Uterus (tissue), 2 donors: ENCODE measurements around the gene NOX4.
"Not testable (repeated sequence)": the region's sequence is repeated elsewhere in the genome, so short reads cannot be mapped to it uniquely, and the experiment has no call there.

ENCODE experiments used
- CTCF ChIP-seq, 4 experiments: fragments of 200-600 bp in 2 of 4; fragments of 450-650 bp in 2 of 4; sonication (generic) in 2 of 4; IDR thresholded peaks; one replicate each; pipeline ENCODE4 v1.5.1; 2016 to 2019; ENCODE audit warnings: antibody characterized with exemption in 4 of 4, mild to moderate bottlenecking in 2 of 4, moderate library complexity in 1 of 4
- POLR2A ChIP-seq, 2 donors: fragments of 450-650 bp; IDR thresholded peaks; one replicate each; pipeline ENCODE4 v1.6.1; 2016; ENCODE audit warnings: antibody characterized with exemption in 2 of 2, mild to moderate bottlenecking in 1 of 2, moderate library complexity in 1 of 2

- TF ChIP-seq CTCF, POLR2A (IDR thresholded peaks at IDR 0.05): not testable (repeated sequence)
Measured at GRCh38 chr11:89338073-89338472, 153.1 kb downstream of the NOX4 start.
